GM12864 (cell line): Measurements from ENCODE around the gene BRD3OS.
A peak's percentile ranks its signal among the peaks of the same experiment; 100 is the strongest.
"Not testable (repeated sequence)": the region's sequence is repeated elsewhere in the genome, so short reads cannot be mapped to it uniquely, and the experiment has no call there.

Experiments
- DNase-seq: peaks from one replicate; pipeline ENCODE4 v3.0.0-alpha.2; 2011; ENCODE audit warnings: low read depth
- H3K4me3 ChIP-seq: 2 replicates; pipeline ENCODE4 v1.5.1; 2011; ENCODE audit warnings: mild to moderate bottlenecking, low read depth, low read length, control low read depth
- TF ChIP-seq, protein P1 (sequence below): IDR thresholded peaks from 2 replicates; pipeline ENCODE4 v1.5.1; 2011; ENCODE audit warnings: low read depth, mild to moderate bottlenecking, moderate library complexity, low read length, control low read depth, inconsistent platforms; ENCODE audit errors: missing control alignments

BRD3OS gene

GRCh38 chr9:133982971-133983720, 42.1 kb upstream of the BRD3OS start:
- TF ChIP-seq, protein P1, sequence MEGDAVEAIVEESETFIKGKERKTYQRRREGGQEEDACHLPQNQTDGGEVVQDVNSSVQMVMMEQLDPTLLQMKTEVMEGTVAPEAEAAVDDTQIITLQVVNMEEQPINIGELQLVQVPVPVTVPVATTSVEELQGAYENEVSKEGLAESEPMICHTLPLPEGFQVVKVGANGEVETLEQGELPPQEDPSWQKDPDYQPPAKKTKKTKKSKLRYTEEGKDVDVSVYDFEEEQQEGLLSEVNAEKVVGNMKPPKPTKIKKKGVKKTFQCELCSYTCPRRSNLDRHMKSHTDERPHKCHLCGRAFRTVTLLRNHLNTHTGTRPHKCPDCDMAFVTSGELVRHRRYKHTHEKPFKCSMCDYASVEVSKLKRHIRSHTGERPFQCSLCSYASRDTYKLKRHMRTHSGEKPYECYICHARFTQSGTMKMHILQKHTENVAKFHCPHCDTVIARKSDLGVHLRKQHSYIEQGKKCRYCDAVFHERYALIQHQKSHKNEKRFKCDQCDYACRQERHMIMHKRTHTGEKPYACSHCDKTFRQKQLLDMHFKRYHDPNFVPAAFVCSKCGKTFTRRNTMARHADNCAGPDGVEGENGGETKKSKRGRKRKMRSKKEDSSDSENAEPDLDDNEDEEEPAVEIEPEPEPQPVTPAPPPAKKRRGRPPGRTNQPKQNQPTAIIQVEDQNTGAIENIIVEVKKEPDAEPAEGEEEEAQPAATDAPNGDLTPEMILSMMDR, result no peak
- DNase-seq, result no peak
- no peak overlapping the region for H3K4me3 ChIP-seq

DNA sequence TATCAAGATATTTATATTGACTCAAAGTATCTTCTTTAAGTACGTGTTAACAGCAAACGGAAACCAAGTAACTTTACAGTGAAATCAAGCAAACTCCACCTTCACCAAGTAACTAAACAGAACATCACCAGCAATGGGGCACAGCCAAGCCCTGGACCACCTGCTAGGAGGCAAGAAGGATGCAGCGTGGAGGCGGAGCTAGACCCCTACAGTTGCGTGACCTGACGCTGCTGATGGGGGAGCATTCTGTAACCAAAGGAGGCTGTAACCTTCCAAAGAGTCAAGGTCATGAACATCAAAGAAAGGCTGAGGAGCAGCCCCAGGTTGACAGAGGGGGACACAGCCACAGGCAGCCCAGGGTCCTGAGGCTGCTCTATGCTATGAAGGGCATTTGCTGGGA, 39.2 kb upstream of the BRD3OS start:
- H3K4me3 ChIP-seq, result no peak overlapping the region
- DNase-seq, result no peak
- TF ChIP-seq, protein P1, result no peak

DNA sequence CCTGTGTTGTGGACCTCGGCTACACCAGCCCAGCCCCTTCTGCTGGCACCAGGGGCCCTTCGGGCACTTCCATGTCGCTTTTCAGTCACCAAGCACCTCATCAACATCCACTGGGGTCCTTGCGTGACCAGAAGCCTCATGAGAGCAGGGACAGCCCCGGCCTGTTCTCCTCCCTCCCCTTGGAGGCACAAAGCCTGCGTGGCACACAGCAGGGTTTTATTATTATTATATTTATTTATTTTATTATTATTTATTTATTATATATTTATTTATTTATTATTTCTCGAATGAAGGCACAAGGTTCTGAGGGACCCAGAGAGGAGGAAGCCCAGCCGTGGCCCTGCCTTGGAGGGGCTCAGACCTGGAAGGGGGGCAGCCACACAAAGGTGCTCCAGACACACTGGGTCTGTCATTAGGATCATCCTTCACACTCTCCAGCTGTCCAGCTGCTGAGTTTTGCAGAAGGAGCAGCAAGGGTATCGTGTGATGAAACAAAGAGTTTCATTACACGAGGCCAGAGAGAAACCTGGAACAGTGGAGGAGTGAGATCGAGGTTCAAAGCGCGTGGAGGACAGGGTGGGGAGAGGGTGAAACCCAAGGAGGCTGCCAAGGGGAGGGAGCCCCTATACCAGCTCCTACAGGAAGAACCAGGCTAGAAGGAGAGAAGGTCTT, 38.4 kb upstream of the BRD3OS start:
- TF ChIP-seq, protein P1, result no peak
- no peak overlapping the region for H3K4me3 ChIP-seq
- DNase-seq, result no peak

DNA sequence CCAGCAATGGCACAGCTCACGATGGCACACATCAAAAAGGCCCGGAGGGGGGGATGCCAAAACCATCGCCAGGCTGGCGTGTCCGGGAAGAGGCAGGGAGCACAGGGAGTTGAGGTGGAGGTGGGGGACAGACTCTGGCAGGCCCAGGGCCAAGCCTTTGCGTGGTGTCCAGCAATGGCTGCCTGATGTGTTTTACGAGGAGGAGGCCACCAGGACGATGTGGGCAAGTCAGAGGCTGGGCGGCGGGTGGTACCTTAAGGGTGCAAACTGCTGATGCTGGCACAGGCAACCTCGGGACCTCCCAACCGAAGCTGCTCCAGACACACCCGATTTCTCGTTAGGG, 37.9 kb upstream of the BRD3OS start:
- no peak for DNase-seq
- TF ChIP-seq, protein P1, result no peak
- no peak overlapping the region for H3K4me3 ChIP-seq

GRCh38 chr9:133987946-133988665, 37.2 kb upstream of the BRD3OS start:
- TF ChIP-seq, protein P1, result no peak
- no peak overlapping the region for H3K4me3 ChIP-seq
- no peak for DNase-seq

- DNase-seq, H3K4me3 ChIP-seq: not testable (repeated sequence)
These were observed 36.5 kb upstream of the BRD3OS start for GRCh38 chr9:133988771-133989170.

GRCh38 chr9:133989625-133990365, 35.5 kb upstream of the BRD3OS start:
- DNase-seq, result no peak
- H3K4me3 ChIP-seq, result peak overlapping the region; percentile 97
- TF ChIP-seq, protein P1, result no peak
